ENCODE results near the gene MXRA5. TPM values are rescaled to one million over a fixed set of nuclear protein-coding genes. Genes with fewer than 3 reads are reported as not detected.
"Not testable (repeated sequence)": the region's sequence is repeated elsewhere in the genome, so short reads cannot be mapped to it uniquely, and the experiment has no call there.

Gene MXRA5
- total RNA-seq, 2 experiments from 2014 or later: not detected

DNA sequence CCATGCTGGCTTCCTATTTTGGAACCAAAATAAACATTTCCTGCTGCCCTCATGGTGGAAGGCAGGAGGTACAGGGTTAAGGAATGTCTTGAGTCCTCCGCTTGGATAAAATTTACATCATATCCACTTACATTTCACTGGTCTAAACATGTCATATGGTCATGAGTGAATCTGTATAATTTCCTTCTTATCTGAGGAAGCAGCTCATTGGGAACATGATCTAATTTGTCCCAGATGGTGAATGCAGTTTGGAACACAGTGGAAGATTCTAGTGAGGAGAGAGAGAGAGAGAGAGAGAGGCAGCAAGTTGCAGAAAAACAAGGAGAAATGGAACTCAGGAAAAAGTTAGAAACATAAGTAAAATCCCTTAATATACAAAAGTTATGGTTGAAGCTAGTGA is 46.8 kb downstream of the MXRA5 start:
- no peak overlapping the region for H3K4me3 Mint-ChIP-seq
- CTCF ChIA-PET: no interaction called here

DNA sequence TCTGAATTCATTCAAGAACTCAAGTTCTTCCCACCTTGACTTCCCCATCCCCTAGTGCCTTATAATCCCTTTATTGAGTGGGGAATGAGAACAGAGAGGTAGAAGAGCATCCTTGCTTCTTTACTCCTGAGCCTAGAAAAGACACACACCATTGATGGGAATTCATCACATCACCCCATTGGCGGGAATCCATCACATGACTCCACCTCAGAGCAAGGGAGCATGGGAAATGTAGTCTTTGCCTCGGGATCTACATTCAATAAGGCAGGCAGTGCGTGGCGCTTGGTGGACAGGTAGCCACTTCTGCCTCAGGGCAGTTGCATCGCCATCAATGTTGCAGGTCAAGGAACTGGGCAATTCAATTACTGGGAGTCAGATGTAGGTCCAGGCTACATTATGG is 50.7 kb downstream of the MXRA5 start:
- no peak for ATAC-seq
- no peaks in the 10 kb centered on the region for H3K36me3 Mint-ChIP-seq
- no peaks in the 10 kb centered on the region for H3K27me3 Mint-ChIP-seq
- H3K4me3 Mint-ChIP-seq: no peak overlapping the region
- no peaks in the 10 kb centered on the region for H3K4me1 Mint-ChIP-seq
- no peaks in the 10 kb centered on the region for H3K9me3 Mint-ChIP-seq (ENCODE audit: low read depth)
- CTCF ChIA-PET: no interaction called here
- DNase-seq: no peak
- H3K27ac Mint-ChIP-seq: no peak overlapping the region

More for the DNA sequence above, 46.8 kb downstream of the MXRA5 start:
- Mint-ChIP-seq H3K36me3 (no peaks in the 10 kb centered on the region), H3K4me1 (no peaks in the 10 kb centered on the region), H3K9me3 (ENCODE audit: low read depth) (no peaks in the 10 kb centered on the region), H3K27ac (no peak overlapping the region), H3K27me3 (no peaks in the 10 kb centered on the region)
- ATAC-seq (no peak), DNase-seq (no peak)

DNA sequence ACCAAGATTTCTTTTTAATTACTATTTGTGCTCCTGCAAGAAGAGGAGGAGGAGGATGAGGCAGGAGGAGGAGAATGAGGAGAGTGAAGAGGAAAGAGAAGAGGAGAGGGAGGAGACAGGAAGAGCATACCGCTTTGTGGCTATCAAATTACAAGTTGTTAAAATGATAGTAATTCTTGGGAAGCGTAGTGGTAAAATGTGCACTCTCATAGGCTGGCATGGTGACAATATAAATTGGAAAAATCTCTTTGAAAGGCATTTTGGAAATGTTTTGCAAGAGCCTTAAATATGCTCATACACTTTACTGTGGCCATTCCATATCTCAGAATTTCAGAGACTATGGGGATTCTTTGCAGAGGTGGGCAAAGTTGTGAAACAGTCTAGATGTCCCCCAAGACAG is 53.2 kb downstream of the MXRA5 start:
- Mint-ChIP-seq H3K27me3 (no peaks in the 10 kb centered on the region), H3K9me3 (ENCODE audit: low read depth) (no peaks in the 10 kb centered on the region), H3K27ac (no peak overlapping the region), H3K36me3 (no peaks in the 10 kb centered on the region), H3K4me3 (no peak overlapping the region), H3K4me1 (no peaks in the 10 kb centered on the region)
- DNase-seq (no peak), ATAC-seq (no peak)
- CTCF ChIA-PET: no interaction called here

DNA sequence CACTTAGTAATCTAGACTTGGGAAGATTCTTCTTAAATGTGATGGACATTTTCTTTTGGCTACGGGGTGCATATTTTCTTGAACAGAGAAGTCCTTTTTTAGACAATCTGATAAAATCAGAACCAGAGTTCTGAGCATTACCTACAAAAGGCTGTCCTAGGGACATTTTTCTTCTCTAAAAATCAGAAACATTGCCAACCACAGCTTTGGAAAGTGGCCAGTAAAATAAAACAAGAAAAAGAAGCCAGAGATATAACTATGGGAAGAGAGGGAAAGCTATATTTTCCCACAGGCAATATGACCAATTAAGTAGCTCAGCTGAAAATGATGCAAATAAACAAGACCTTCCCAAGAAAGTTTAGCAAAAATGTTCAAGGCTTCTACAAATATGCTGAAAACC is 55.9 kb downstream of the MXRA5 start:
- Mint-ChIP-seq H3K9me3 (ENCODE audit: low read depth) (no peaks in the 10 kb centered on the region), H3K4me3 (no peak overlapping the region), H3K36me3 (no peaks in the 10 kb centered on the region), H3K4me1 (no peaks in the 10 kb centered on the region), H3K27me3 (no peaks in the 10 kb centered on the region), H3K27ac (no peak overlapping the region)
- ATAC-seq (no peak), DNase-seq (no peak)
- CTCF ChIA-PET: no interaction called here

DNA sequence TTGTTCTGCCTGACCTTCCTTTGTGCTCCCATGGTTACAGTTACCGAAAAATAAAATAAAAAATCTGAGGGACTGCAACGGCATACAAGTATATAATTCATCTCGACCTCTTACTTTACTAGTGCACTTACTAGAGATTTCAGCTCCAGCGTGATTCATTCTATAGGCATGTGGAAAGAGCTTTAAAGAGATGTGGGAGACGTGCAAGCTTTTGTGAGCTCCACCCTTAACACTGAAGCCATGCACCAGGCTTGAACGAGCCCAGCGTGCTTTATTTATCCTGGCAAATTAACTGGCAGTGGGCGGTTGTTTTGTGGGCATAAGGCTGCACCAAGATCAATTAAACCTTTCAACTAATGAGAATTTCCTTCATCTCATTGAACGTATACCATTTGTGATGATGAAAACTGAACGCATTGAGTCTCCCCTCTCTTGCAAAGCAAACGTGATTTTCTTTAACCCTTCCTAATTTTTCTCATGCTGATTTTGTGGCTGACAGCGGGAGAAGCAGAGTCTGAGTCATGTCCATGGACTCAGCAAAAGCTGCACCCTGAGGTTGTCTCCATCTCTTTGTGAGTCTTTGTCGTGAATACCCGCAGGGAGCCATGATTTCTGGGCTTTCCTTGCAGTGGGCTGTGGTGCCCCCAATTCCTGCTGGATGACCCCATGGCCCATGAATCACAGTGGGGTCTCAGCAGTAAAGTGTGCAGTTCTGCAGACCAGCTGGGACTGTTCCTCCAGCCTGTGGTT is 60.1 kb downstream of the MXRA5 start:
- CTCF ChIA-PET: no interaction called here
- H3K27me3 Mint-ChIP-seq: no peaks in the 10 kb centered on the region
- ATAC-seq (no peak), DNase-seq (no peak)
- no peak overlapping the region for H3K27ac Mint-ChIP-seq
- H3K9me3 Mint-ChIP-seq (ENCODE audit: low read depth): no peaks in the 10 kb centered on the region
- no peaks in the 10 kb centered on the region for H3K4me1 Mint-ChIP-seq
- H3K36me3 Mint-ChIP-seq: no peaks in the 10 kb centered on the region
- H3K4me3 Mint-ChIP-seq: no peak overlapping the region

DNA sequence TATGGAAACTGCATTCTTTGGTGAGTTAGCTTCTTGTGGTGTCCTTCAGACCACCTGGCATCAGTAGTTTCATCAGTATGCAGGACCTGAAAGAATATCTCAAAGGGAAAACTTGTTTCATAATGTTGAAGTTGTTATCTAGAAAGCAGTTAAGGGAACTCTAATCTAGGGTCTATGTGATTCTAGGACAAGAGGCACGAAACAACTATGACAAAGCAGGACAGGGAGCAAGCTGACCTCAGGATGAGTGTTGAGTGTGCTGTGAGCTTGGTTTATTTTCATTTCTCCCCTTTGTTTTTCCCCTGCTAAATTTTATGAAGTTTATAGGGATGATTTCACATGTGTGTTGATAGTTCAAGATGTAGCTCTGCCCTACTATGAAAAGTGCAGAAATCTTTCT is 65.7 kb downstream of the MXRA5 start:
- CTCF ChIA-PET: no interaction called here
- ATAC-seq (no peak), DNase-seq (no peak)
- Mint-ChIP-seq H3K4me1 (no peaks in the 10 kb centered on the region), H3K4me3 (no peak overlapping the region), H3K27ac (no peak overlapping the region), H3K27me3 (no peaks in the 10 kb centered on the region), H3K36me3 (no peaks in the 10 kb centered on the region), H3K9me3 (ENCODE audit: low read depth) (peaks cover 7% of the 10 kb centered on the region)

DNA sequence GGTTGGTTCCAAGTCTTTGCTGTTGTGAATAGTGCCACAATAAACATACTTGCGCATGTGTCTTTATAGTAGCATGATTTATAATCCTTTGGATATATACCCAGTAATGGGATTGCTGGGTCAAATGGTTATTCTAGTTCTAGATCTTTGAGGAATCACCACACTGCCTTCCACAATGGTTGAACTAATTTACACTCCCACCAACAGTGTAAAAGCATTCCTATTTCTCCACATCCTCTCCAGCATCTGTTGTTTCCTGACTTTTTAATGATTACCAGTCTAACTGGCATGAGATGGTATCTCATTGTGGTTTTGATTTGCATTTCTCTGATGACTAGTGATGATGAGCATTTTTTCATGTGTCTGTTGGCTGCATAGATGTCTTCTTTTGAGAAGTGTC is 72.8 kb downstream of the MXRA5 start:
- H3K4me1 Mint-ChIP-seq; H3K27me3 Mint-ChIP-seq; H3K9me3 Mint-ChIP-seq (ENCODE audit: low read depth); H3K4me3 Mint-ChIP-seq; H3K36me3 Mint-ChIP-seq; H3K27ac Mint-ChIP-seq; CTCF ChIA-PET; ATAC-seq; DNase-seq: not testable (repeated sequence)

DNA sequence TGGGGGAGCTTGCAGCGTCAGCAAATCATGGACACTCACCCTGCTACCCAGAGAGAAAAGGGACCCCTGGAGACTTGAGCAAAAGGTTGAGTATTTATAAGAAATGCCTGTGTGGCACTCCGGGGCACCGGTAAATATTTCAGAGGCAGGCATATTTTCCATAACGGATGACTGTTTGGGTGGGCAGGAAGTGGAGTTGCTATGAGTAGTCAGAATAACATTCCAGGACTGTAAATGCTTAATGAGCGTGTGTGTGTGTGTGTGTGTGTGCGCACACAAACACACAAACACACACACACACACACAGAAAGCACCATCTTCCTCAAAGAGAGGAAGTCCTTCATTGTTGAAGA is 74.6 kb downstream of the MXRA5 start:
- no peaks in the 10 kb centered on the region for H3K4me1 Mint-ChIP-seq
- no peak for ATAC-seq
- H3K27me3 Mint-ChIP-seq: no peaks in the 10 kb centered on the region
- H3K9me3 Mint-ChIP-seq (ENCODE audit: low read depth): peaks cover 2% of the 10 kb centered on the region
- no peak overlapping the region for H3K27ac Mint-ChIP-seq
- no peak for DNase-seq
- no peaks in the 10 kb centered on the region for H3K36me3 Mint-ChIP-seq
- CTCF ChIA-PET: no interaction called here
- no peak overlapping the region for H3K4me3 Mint-ChIP-seq

DNA sequence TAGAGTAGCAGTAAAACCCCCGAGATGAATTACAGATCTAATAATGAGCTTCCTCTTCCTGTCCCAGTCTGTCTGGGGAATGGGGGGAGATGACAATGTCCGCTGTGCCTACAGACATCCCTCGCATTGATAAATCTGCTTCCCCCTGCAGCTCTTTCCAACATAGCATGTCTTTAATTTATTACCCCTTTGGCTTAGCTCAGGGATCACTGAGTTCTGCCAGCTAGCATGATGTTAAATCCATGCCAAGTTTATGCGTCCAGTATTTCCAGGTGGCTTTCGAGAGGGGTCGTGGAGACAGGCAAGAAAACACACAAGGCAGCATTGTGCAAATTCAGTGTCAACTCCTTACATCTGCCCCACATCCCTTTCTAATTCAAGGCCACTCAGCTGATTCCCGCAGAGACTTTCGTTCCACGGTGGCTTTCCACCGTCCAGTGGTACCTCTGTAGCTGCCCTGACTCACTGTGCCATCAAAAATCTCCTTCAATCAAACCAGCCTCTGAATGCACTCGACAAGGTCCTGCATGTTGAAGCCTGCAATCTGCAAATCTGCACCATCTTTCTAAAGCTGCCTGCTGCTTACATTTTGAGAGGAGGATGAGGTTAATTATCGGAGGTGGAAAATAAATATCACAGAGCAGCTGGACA is 75.1 kb downstream of the MXRA5 start:
- DNase-seq (no peak), ATAC-seq (no peak)
- Mint-ChIP-seq H3K4me1 (no peaks in the 10 kb centered on the region), H3K9me3 (ENCODE audit: low read depth) (peaks cover 2% of the 10 kb centered on the region), H3K36me3 (no peaks in the 10 kb centered on the region), H3K4me3 (no peak overlapping the region), H3K27ac (no peak overlapping the region), H3K27me3 (no peaks in the 10 kb centered on the region)
- CTCF ChIA-PET: no interaction called here

DNA sequence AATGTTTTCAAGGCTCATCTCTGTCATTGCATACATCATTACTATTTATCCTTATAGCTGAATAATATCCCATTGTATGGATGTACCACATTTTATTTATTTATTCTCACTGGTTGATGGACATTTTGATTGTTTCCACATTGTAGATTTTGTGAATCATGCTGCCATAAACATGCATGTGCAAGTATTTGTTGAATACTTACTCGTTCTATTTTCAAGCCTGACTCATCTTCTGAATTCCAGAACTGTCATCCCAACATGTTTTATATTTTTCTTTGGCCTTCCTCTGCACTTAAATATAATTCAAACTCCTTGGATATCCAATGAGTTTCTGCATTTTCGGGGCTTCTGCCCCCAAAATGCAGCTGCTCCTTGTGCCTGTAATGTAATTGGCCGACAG is 77.6 kb downstream of the MXRA5 start:
- ATAC-seq (no peak), DNase-seq (no peak)
- H3K9me3 Mint-ChIP-seq (ENCODE audit: low read depth): no peaks in the 10 kb centered on the region
- no peak overlapping the region for H3K27ac Mint-ChIP-seq
- H3K27me3 Mint-ChIP-seq: no peaks in the 10 kb centered on the region
- no peak overlapping the region for H3K4me3 Mint-ChIP-seq
- no peaks in the 10 kb centered on the region for H3K4me1 Mint-ChIP-seq
- CTCF ChIA-PET: no interaction called here
- H3K36me3 Mint-ChIP-seq: no peaks in the 10 kb centered on the region

DNA sequence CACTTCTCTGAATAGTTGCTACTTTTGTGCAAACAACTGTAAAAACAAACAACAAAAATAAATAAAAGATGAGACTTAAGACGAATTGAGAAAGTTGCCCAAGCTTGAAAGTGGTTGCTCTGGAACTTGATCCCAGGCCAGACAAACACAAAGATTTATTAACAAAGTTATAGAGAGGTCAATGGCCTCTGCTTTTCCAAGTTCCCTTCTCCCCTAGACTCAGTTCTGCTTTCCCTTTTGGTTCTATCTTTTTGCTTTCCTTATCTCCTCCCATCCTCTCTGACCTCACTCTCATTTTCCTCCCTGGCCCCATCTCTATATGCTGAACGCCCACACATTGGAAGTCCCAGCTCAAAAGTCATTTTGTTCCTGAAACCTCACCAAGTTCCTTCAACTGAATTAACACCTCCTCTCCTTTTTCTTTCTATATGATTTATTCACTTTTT is 82.7 kb downstream of the MXRA5 start:
- Mint-ChIP-seq H3K27ac (no peak overlapping the region), H3K4me3 (no peak overlapping the region), H3K27me3 (no peaks in the 10 kb centered on the region), H3K36me3 (no peaks in the 10 kb centered on the region), H3K9me3 (ENCODE audit: low read depth) (no peaks in the 10 kb centered on the region), H3K4me1 (no peaks in the 10 kb centered on the region)
- CTCF ChIA-PET: no interaction called here
- no peak for DNase-seq
- no peak for ATAC-seq

DNA sequence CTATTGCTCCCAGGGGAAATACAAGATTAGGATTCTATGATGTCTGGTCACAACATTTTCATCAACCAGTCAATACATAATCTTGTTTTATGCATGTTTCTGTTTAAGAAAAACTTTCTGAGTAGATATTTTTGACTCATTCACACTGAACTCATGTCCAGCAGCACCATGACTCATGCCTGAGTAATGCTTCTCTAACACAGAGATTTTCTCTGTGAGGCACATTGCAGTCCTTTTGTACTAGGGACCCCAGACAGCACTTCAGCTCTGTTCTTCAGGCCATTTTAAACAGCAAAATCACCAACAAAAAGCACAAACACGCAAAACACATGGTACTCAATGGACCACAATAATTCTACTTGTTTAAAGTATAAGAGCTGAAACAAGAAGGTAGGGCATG is 83.6 kb downstream of the MXRA5 start:
- no peaks in the 10 kb centered on the region for H3K4me1 Mint-ChIP-seq
- H3K4me3 Mint-ChIP-seq: no peak overlapping the region
- ATAC-seq: no peak
- H3K27ac Mint-ChIP-seq: no peak overlapping the region
- DNase-seq: no peak
- no peaks in the 10 kb centered on the region for H3K9me3 Mint-ChIP-seq (ENCODE audit: low read depth)
- CTCF ChIA-PET: no interaction called here
- H3K36me3 Mint-ChIP-seq: no peaks in the 10 kb centered on the region
- H3K27me3 Mint-ChIP-seq: no peaks in the 10 kb centered on the region
